Measurements from ENCODE around the gene EGR1. TPM values are rescaled to one million over a fixed set of nuclear protein-coding genes. Genes with fewer than 3 reads are reported as not detected.

EGR1 gene
- polyA plus RNA-seq, 1 of the 3 experiments (the other 2 are of a cell fraction): 48.0 TPM

- peak within 1 kb of the TSS; percentile 18 to 84; a peak in 3 of 4 replicates for H3K27ac ChIP-seq (ENCODE audit: low read depth in 2 of 2, low read length in 1 of 2)
- peak; percentile 94 for DNase-seq
Observed at GRCh38 chr5:138438724-138439476, 26.4 kb upstream of the EGR1 start, which contains the start of gene REEP2. TSS of gene REEP2 (plus strand) at chr5:138439057. CDS start at chr5:138439209, 152 bp downstream.

GRCh38 chr5:138439477-138440158 is 25.7 kb upstream of the EGR1 start:
- peak; percentile 77 for DNase-seq
- POLR2A ChIA-PET: interaction anchor here (0.8 to 1.3 kb wide), 3 partner anchors 26 to 103 kb away, joined by 3 to 5 read pairs (median 4); partner anchors contain the start of gene ETF1
- TF ChIP-seq POLR2AphosphoS5 (IDR thresholded peaks at IDR 0.05; ENCODE audit: low read depth, low read length): no peak
- no peak for TF ChIP-seq MXI1 (IDR thresholded peaks at IDR 0.05; ENCODE audit: low read depth, low read length)
- no peak for TF ChIP-seq FOSL2 (IDR thresholded peaks at IDR 0.05; ENCODE audit: borderline replicate concordance, low read depth)
- TF ChIP-seq RFX5 (IDR thresholded peaks at IDR 0.05; ENCODE audit: low read length): no peak
- TF ChIP-seq USF2 (IDR thresholded peaks at IDR 0.05; ENCODE audit: borderline replicate concordance, low read depth, low read length): no peak
- TF ChIP-seq MAX (IDR thresholded peaks at IDR 0.05; ENCODE audit: low read depth): no peak
- no peak for TF ChIP-seq YY1 (IDR thresholded peaks at IDR 0.05; ENCODE audit: low read depth)
- no peak for TF ChIP-seq GABPA (IDR thresholded peaks at IDR 0.05; ENCODE audit: low read depth)
- no peak for TF ChIP-seq RXRA (IDR thresholded peaks at IDR 0.05; ENCODE audit: borderline replicate concordance, low read depth)

More at GRCh38 chr5:138438724-138439476, 26.4 kb upstream of the EGR1 start, which contains the start of gene REEP2:
- Histone ChIP-seq H3K79me2 (ENCODE audit: insufficient read depth) (no peaks in the 10 kb centered on the region; the same call in 1 of the 2 replicates), H3K9me2 (no peaks in the 10 kb centered on the region), H2AFZ (ENCODE audit: low read depth) (peak within 1 kb of the TSS; percentile 91), H3K36me3 (replicated peaks in 1 of 2; ENCODE audit: control insufficient read depth in 1 of 2, insufficient read depth in 2 of 2, low read length in 1 of 2) (peaks cover 24% of the 10 kb centered on the region in 2 experiments), H3K4me2 (peak within 1 kb of the TSS; percentile 98), H3K9me3 (no peaks in the 10 kb centered on the region), H3K4me1 (ENCODE audit: control insufficient read depth in 1 of 2, insufficient read depth in 2 of 2, low read depth in 1 of 2, low read length in 1 of 2) (peaks cover 0 to 21% of the 10 kb centered on the region in 2 experiments; a peak in 1 of 4 replicates), H3K4me3 (ENCODE audit: low read depth in 2 of 2, low read length in 1 of 2) (peak within 1 kb of the TSS; percentile 65 to 84), H3F3A (replicated peaks; ENCODE audit: insufficient read depth) (peaks cover 23% of the 10 kb centered on the region), H3K9ac (peak within 1 kb of the TSS; percentile 77), H4K20me1 (ENCODE audit: insufficient read depth) (no peaks in the 10 kb centered on the region), H3K27me3 (ENCODE audit: insufficient read depth) (no peaks in the 10 kb centered on the region)
- TF ChIP-seq NRF1 (IDR thresholded peaks at IDR 0.05; ENCODE audit: low read depth, low read length) (peak; percentile 54), MAX (IDR thresholded peaks at IDR 0.05; ENCODE audit: low read depth) (no peak), MXI1 (IDR thresholded peaks at IDR 0.05; ENCODE audit: low read depth, low read length) (peak; percentile 62; the same call in 1 of the 2 replicates)
- ChIA-PET POLR2A (interaction anchor here (0.8 to 1.3 kb wide), 5 partner anchors 9 to 104 kb away, joined by 3 to 5 read pairs (median 4); partner anchors contain the start of gene ETF1), CTCF (interaction anchor here (0.8 to 4.4 kb wide), 11 partner anchors 9 to 259 kb away, joined by 3 to 36 read pairs (median 5); partner anchors contain the start of gene KDM3B)
- WGBS (ENCODE audit: low lambda C conversion rate): 6% methylated on average over 16 of the region's 65 CpGs

More at GRCh38 chr5:138439477-138440158, 25.7 kb upstream of the EGR1 start:
- Histone ChIP-seq H3K4me1 (ENCODE audit: control insufficient read depth in 1 of 2, insufficient read depth in 2 of 2, low read depth in 1 of 2, low read length in 1 of 2) (peaks cover 0 to 21% of the 10 kb centered on the region in 2 experiments; a peak in 1 of 4 replicates), H3K9ac (peak overlapping the region; percentile 77), H3K4me3 (ENCODE audit: low read depth in 2 of 2, low read length in 1 of 2) (peak overlapping the region; percentile 65 to 84), H2AFZ (ENCODE audit: low read depth) (peak overlapping the region; percentile 91), H3K9me3 (no peaks in the 10 kb centered on the region), H3K79me2 (ENCODE audit: insufficient read depth) (no peaks in the 10 kb centered on the region; the same call in 1 of the 2 replicates), H3K27ac (ENCODE audit: low read depth in 2 of 2, low read length in 1 of 2) (peak overlapping the region; percentile 18 to 84; a peak in 3 of 4 replicates), H3K36me3 (replicated peaks in 1 of 2; ENCODE audit: control insufficient read depth in 1 of 2, insufficient read depth in 2 of 2, low read length in 1 of 2) (peaks cover 16 to 21% of the 10 kb centered on the region in 2 experiments), H3K27me3 (ENCODE audit: insufficient read depth) (no peaks in the 10 kb centered on the region), H4K20me1 (ENCODE audit: insufficient read depth) (no peaks in the 10 kb centered on the region), H3K9me2 (no peaks in the 10 kb centered on the region), H3F3A (replicated peaks; ENCODE audit: insufficient read depth) (peaks cover 23% of the 10 kb centered on the region), H3K4me2 (peak overlapping the region; percentile 98)
- CTCF ChIA-PET: interaction anchor here (0.8 to 4.4 kb wide), 10 partner anchors 9 to 259 kb away, joined by 3 to 36 read pairs (median 4); partner anchors contain the start of gene KDM3B
- 32% methylated on average over 18 of the region's 20 CpGs for WGBS (ENCODE audit: low lambda C conversion rate)
